Duodenal mucosa (tissue), 2 donors: ENCODE results near the gene NBEAL1.
"Not testable (repeated sequence)": the region's sequence is repeated elsewhere in the genome, so short reads cannot be mapped to it uniquely, and the experiment has no call there.

ENCODE experiments used
- H3K27ac ChIP-seq: one replicate; pipeline ENCODE4 v1.7.0; 2013; ENCODE audit warnings: low read depth, low read length
- H3K27me3 ChIP-seq, 2 donors: one replicate each; pipeline ENCODE4 v1.7.0; 2013; ENCODE audit warnings: low read length in 2 of 2, control low read depth in 1 of 2; ENCODE audit not compliant: insufficient read depth in 2 of 2, control insufficient read depth in 1 of 2
- H3K36me3 ChIP-seq, 2 donors: one replicate each; pipeline ENCODE4 v1.7.0; 2013; ENCODE audit warnings: low read length in 2 of 2, control low read depth in 1 of 2; ENCODE audit not compliant: insufficient read depth in 2 of 2, control insufficient read depth in 1 of 2
- H3K4me1 ChIP-seq, 2 donors: one replicate each; pipeline ENCODE4 v1.7.0; 2013; ENCODE audit warnings: low read length in 2 of 2, control low read depth in 1 of 2; ENCODE audit not compliant: insufficient read depth in 2 of 2, control insufficient read depth in 1 of 2
- H3K4me3 ChIP-seq, 2 donors: one replicate each; pipeline ENCODE4 v1.7.0; 2013; ENCODE audit warnings: low read length in 2 of 2, low read depth in 1 of 2
- H3K9ac ChIP-seq, 2 donors: one replicate each; pipeline ENCODE4 v1.7.0; 2013; ENCODE audit warnings: low read length in 2 of 2, low read depth in 1 of 2
- H3K9me3 ChIP-seq, 2 donors: one replicate each; pipeline ENCODE4 v1.7.0; 2013; ENCODE audit warnings: low read length in 2 of 2, control low read depth in 1 of 2; ENCODE audit not compliant: control insufficient read depth in 1 of 2

NBEAL1 gene

GRCh38 chr2:203090721-203091120 is 76.0 kb downstream of the NBEAL1 start:
- H3K4me3 ChIP-seq, H3K27me3 ChIP-seq, H3K36me3 ChIP-seq, H3K27ac ChIP-seq, H3K9ac ChIP-seq, H3K4me1 ChIP-seq, H3K9me3 ChIP-seq: not testable (repeated sequence)

GRCh38 chr2:203097735-203098134 is 83.1 kb downstream of the NBEAL1 start:
- Histone ChIP-seq H3K9me3 (no peaks in the 10 kb centered on the region), H3K27ac (no peak overlapping the region), H3K27me3 (no peaks in the 10 kb centered on the region), H3K4me1 (no peaks in the 10 kb centered on the region), H3K36me3 (peaks cover 0 to 27% of the 10 kb centered on the region in 2 donors), H3K9ac (no peak overlapping the region), H3K4me3 (no peak overlapping the region)

DNA sequence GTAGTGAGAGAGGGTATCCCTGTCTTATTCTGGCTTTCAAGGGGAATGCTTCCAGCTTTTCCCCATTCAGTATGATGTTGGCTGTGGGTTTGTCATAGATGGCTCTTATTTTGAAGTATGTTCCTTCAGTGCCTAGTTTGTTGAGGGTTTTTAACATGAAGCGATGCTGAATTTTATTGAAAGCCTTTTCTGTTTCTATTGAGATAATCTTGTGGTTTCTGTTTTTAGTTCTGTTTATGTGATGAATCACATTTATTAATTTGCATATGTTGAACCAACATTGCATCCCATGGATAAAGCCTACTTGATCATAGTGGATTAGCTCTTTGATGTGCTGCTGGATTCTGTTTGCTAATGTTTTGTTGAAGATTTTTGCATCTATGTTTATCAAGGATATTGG is 87.7 kb downstream of the NBEAL1 start:
- not testable (repeated sequence) for H3K9ac ChIP-seq, H3K27me3 ChIP-seq, H3K4me1 ChIP-seq, H3K27ac ChIP-seq, H3K4me3 ChIP-seq
- Histone ChIP-seq H3K9me3 (peaks cover 8 to 14% of the 10 kb centered on the region in 2 donors), H3K36me3 (peaks cover 3 to 34% of the 10 kb centered on the region in 2 donors)

- Histone ChIP-seq H3K9ac (no peak overlapping the region), H3K36me3 (peaks cover 8 to 47% of the 10 kb centered on the region in 2 donors)
These were observed 89.6 kb downstream of the NBEAL1 start for GRCh38 chr2:203104273-203104672.

DNA sequence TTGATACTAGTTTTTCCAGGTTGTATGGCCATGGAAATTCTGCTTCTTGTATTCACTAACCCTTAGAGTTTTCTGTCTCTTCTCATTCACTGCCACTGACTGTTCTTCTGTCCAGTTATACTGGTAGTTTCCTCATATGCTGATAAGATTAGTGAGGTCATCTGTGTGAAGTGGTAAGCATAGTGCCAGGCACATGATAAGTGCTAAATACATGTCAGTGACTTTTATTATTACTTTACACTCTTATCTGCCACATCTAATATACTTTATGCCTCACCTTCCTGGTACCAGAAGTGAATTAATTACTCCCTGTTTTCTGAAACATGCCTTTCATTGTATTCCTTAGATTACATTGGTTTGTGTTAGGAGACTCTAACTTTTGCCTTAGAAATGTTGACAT is 91.3 kb downstream of the NBEAL1 start:
- H3K36me3 ChIP-seq, result peaks cover 12 to 53% of the 10 kb centered on the region in 2 donors
- H3K4me1 ChIP-seq, result no peaks in the 10 kb centered on the region
- peaks cover 8 to 14% of the 10 kb centered on the region in 2 donors for H3K9me3 ChIP-seq
- no peaks in the 10 kb centered on the region for H3K27me3 ChIP-seq
- H3K9ac ChIP-seq, result no peak overlapping the region
- no peak overlapping the region for H3K27ac ChIP-seq
- no peak overlapping the region for H3K4me3 ChIP-seq

More at GRCh38 chr2:203104273-203104672, 89.6 kb downstream of the NBEAL1 start:
- Histone ChIP-seq H3K27ac (no peak overlapping the region), H3K9me3 (peaks cover 8 to 14% of the 10 kb centered on the region in 2 donors), H3K4me1 (no peaks in the 10 kb centered on the region), H3K27me3 (no peaks in the 10 kb centered on the region), H3K4me3 (no peak overlapping the region)

GRCh38 chr2:203110496-203110895 is 95.8 kb downstream of the NBEAL1 start:
- not testable (repeated sequence) for H3K27me3 ChIP-seq, H3K4me1 ChIP-seq, H3K9ac ChIP-seq, H3K27ac ChIP-seq, H3K4me3 ChIP-seq, H3K9me3 ChIP-seq
- peaks cover 16 to 61% of the 10 kb centered on the region in 2 donors for H3K36me3 ChIP-seq

DNA sequence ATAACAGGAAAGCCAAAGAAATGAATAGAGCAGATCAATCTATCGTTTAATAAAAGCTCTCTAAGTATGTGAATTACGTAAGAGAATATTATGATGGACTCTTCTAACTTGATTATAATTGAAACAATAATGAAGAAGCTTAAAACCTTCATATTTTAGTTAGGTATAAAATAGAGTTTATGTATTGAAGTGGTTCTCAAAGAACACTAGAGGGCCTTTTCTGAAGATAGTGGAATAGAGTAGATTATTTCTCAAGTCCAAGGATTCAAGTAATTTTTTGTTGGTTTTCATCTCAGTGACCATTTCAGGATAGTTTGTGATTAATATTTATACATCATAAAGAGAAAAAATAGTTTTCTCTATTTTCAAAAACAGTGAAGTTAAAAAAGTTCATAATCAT is 97.7 kb downstream of the NBEAL1 start:
- H3K36me3 ChIP-seq, result peaks cover 21 to 69% of the 10 kb centered on the region in 2 donors

DNA sequence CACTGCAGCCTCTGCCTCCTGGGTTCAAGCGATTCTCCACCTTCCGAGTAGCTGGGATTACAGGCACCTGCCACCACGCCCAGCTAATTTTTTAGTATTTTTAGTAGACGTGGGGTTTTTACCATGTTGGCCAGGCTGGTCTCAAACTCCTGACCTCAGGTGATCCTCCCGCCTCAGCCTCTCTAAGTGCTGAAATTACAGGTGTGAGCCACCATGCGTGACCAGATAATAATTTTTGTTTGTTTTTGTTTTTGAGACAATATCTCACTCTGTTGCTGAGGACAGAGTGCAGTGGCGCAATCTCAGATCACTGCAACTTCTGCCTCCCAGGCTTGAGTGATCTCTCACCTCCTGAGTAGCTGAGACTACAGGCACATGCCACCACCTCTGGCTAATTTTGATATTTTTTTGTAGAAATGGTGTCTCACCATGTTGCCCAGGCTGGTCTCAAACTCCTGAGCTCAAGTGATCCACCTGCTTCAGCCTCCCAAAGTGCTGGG is 100.6 kb downstream of the NBEAL1 start:
- H3K36me3 ChIP-seq, result peaks cover 13 to 49% of the 10 kb centered on the region in 2 donors
- H3K27ac ChIP-seq, H3K4me1 ChIP-seq, H3K9me3 ChIP-seq, H3K9ac ChIP-seq, H3K4me3 ChIP-seq, H3K27me3 ChIP-seq: not testable (repeated sequence)

More for the DNA sequence above, 97.7 kb downstream of the NBEAL1 start:
- no peaks in the 10 kb centered on the region for H3K4me1 ChIP-seq
- no peaks in the 10 kb centered on the region for H3K27me3 ChIP-seq
- no peak overlapping the region for H3K9ac ChIP-seq
- no peaks in the 10 kb centered on the region for H3K9me3 ChIP-seq
- H3K4me3 ChIP-seq, result no peak overlapping the region
- H3K27ac ChIP-seq, result no peak overlapping the region

- no peak overlapping the region for H3K9ac ChIP-seq
- H3K27me3 ChIP-seq, result no peaks in the 10 kb centered on the region
- H3K4me3 ChIP-seq, result no peak overlapping the region
- no peaks in the 10 kb centered on the region for H3K9me3 ChIP-seq
- H3K36me3 ChIP-seq, result peaks cover 0 to 27% of the 10 kb centered on the region in 2 donors
- peaks cover 0 to 3% of the 10 kb centered on the region in 2 donors for H3K4me1 ChIP-seq
- H3K27ac ChIP-seq, result no peak overlapping the region
These were observed 107.8 kb downstream of the NBEAL1 start for GRCh38 chr2:203122317-203122986.

- Histone ChIP-seq H3K36me3 (peaks cover 0 to 60% of the 10 kb centered on the region in 2 donors), H3K9ac (no peak overlapping the region), H3K27me3 (no peaks in the 10 kb centered on the region), H3K27ac (no peak overlapping the region), H3K4me1 (peaks cover 0 to 3% of the 10 kb centered on the region in 2 donors), H3K4me3 (no peak overlapping the region), H3K9me3 (no peaks in the 10 kb centered on the region)
These were observed 112.3 kb downstream of the NBEAL1 start for GRCh38 chr2:203126996-203127395.
